Upper lobe of right lung (tissue), 1 donor: ENCODE data around the gene PARP1. TPM values are rescaled to one million over a fixed set of nuclear protein-coding genes. Genes with fewer than 3 reads are reported as not detected.

Experiments used
- ATAC-seq: fragments of 200-7000 bp; cut with Tn5 transposase; one replicate; pipeline ENCODE4 v1.9.1; 2020; ENCODE audit warnings: mild to moderate bottlenecking, moderate library complexity
- DNase-seq: peaks from one replicate; pipeline ENCODE4 v3.0.0-alpha.2; 2020
- H3K27ac ChIP-seq: fragments of 200-600 bp; one replicate; pipeline ENCODE4 v1.8.0; 2022
- H3K27me3 ChIP-seq: fragments of 200-600 bp; one replicate; pipeline ENCODE4 v1.8.0; 2022; ENCODE audit warnings: mild to moderate bottlenecking
- H3K36me3 ChIP-seq: fragments of 200-600 bp; one replicate; pipeline ENCODE4 v1.8.0; 2022
- H3K4me1 ChIP-seq: fragments of 200-600 bp; one replicate; pipeline ENCODE4 v1.8.0; 2022
- H3K4me3 ChIP-seq: fragments of 200-600 bp; one replicate; pipeline ENCODE4 v1.8.0; 2022; ENCODE audit warnings: mild to moderate bottlenecking
- H3K9me3 ChIP-seq: fragments of 200-600 bp; one replicate; pipeline ENCODE4 v1.8.0; 2022
- CTCF ChIP-seq: fragments of 200-600 bp; IDR thresholded peaks from one replicate; pipeline ENCODE4 v1.8.0; 2022; ENCODE audit warnings: antibody characterized with exemption
- intact Hi-C: fragments of 100-400 bp; cut with DNase I; formaldehyde crosslinking; loops from one replicate; pipeline ENCODE4 v1.11.0; 2022
- total RNA-seq: library from RNA; stranded (reverse); fragmentation: NEBNext Ultra II Directional; extraction: Animal tissue kit (Norgen Biotek cat#: 25700); gene quantifications from one replicate; pipeline ENCODE4 v1.2.1, GENCODE V29; 2021
- donor health status: DM: no; HTN: yes; CAD: no; lungs with severe emphysema.

The PARP1 gene
- total RNA-seq, 1 donor from 2014 or later: 64.6 TPM

GRCh38 chr1:226384717-226385116 is 23.2 kb downstream of the PARP1 start:
- no peaks in the 10 kb centered on the region for H3K4me1 ChIP-seq
- intact Hi-C loops: no loop called here
- H3K36me3 ChIP-seq: peaks cover 100% of the 10 kb centered on the region
- no peaks in the 10 kb centered on the region for H3K9me3 ChIP-seq
- no peak for TF ChIP-seq CTCF
- no peak overlapping the region for H3K4me3 ChIP-seq
- ATAC-seq (no peak), DNase-seq (no peak)
- no peaks in the 10 kb centered on the region for H3K27me3 ChIP-seq
- H3K27ac ChIP-seq: no peak overlapping the region

GRCh38 chr1:226384040-226384439 is 23.9 kb downstream of the PARP1 start:
- H3K27me3 ChIP-seq: no peaks in the 10 kb centered on the region
- no peak overlapping the region for H3K4me3 ChIP-seq
- DNase-seq: no peak
- no peak overlapping the region for H3K27ac ChIP-seq
- TF ChIP-seq CTCF: no peak
- peaks cover 100% of the 10 kb centered on the region for H3K36me3 ChIP-seq
- no peaks in the 10 kb centered on the region for H3K9me3 ChIP-seq
- no peaks in the 10 kb centered on the region for H3K4me1 ChIP-seq
- intact Hi-C loops: no loop called here
- no peak for ATAC-seq

GRCh38 chr1:226382030-226382429 is 25.9 kb downstream of the PARP1 start:
- intact Hi-C loops: no loop called here
- Histone ChIP-seq H3K4me1 (no peaks in the 10 kb centered on the region), H3K27ac (no peak overlapping the region), H3K36me3 (peaks cover 100% of the 10 kb centered on the region), H3K4me3 (no peak overlapping the region), H3K9me3 (no peaks in the 10 kb centered on the region), H3K27me3 (no peaks in the 10 kb centered on the region)
- no peak for TF ChIP-seq CTCF
- no peak for ATAC-seq
- no peak for DNase-seq

- H3K9me3 ChIP-seq: no peaks in the 10 kb centered on the region
- no peak overlapping the region for H3K27ac ChIP-seq
- no peak for ATAC-seq
- intact Hi-C loops: no loop called here
- H3K27me3 ChIP-seq: no peaks in the 10 kb centered on the region
- H3K4me1 ChIP-seq: no peaks in the 10 kb centered on the region
- DNase-seq: no peak
- H3K36me3 ChIP-seq: peaks cover 100% of the 10 kb centered on the region
- no peak for TF ChIP-seq CTCF
- no peak overlapping the region for H3K4me3 ChIP-seq
These were observed 26.5 kb downstream of the PARP1 start for GRCh38 chr1:226381226-226381998.

- Histone ChIP-seq H3K27ac (no peak overlapping the region), H3K36me3 (peaks cover 100% of the 10 kb centered on the region), H3K9me3 (no peaks in the 10 kb centered on the region), H3K4me3 (no peak overlapping the region), H3K27me3 (no peaks in the 10 kb centered on the region), H3K4me1 (no peaks in the 10 kb centered on the region)
- intact Hi-C loops: no loop called here
- ATAC-seq: no peak
- no peak for TF ChIP-seq CTCF
- no peak for DNase-seq
These were observed 29.8 kb downstream of the PARP1 start for GRCh38 chr1:226378071-226378470.
